ENCODE results near the gene ORM2.

ORM2 gene

DNA sequence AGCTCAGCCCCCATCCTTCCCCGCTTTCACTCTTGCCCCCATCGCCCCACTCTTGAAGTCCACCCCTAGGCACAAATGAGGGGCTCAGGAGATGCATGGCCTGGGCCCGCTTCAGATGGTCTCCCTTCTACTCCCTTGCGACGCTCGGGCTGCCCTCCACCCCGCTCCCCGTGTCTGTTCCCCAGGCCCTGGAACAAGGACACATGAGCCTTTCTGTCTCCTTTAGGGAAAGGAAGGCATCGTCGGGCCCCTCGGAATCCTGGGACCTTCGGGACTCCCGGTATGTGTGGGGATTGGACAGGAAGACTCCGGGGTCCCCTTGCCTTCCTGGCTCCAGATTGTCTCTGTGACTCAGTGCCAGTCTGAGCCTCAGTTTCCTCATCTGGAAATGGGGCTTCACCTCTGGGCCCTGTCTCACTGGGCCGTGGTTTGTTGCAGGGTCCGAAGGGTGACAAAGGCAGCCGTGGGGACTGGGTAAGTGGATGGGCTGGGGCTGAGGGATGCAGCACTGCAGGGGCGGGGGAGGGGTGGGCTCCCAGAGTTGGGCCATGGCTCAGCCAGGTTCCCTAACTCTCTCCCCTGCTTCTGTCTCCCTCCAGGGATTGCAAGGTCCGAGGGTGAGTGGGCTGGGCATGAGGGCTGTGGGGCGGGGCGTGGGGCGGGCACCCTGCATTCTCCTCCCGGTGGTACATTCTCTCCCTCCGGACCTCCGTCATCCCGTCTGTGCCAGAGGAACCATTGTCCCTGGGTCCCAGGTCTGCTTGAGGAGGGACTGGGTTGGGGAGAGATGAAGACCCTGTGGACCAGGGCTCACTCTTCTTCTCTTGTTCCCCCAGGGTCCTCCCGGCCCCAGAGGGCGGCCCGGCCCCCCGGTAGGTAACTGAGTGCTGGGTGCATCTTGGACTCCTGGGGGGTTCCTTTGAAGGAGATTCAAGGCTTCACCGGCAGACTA lies 28.5 kb upstream of the ORM2 start:
- Histone ChIP-seq H3K9ac (ENCODE audit: low read length) (no peak overlapping the region), H3K27ac (ENCODE audit: low read length) (no peak overlapping the region), H3F3A (ENCODE audit: insufficient read depth, low read length) (no peaks in the 10 kb centered on the region), H3K4me3 (ENCODE audit: low read length) (no peak overlapping the region), H3K9me2 (replicated peaks; ENCODE audit: insufficient read depth, low read length) (no peaks in the 10 kb centered on the region), H3K9me3 (replicated peaks; ENCODE audit: insufficient read depth, low read length) (no peaks in the 10 kb centered on the region), H3K79me2 (ENCODE audit: low read length) (no peaks in the 10 kb centered on the region), H2AFZ (ENCODE audit: low read length) (no peak overlapping the region), H3K36me3 (replicated peaks; ENCODE audit: insufficient read depth, low read length) (no peaks in the 10 kb centered on the region), H3K4me2 (ENCODE audit: low read depth, low read length) (no peak overlapping the region), H3K4me1 (ENCODE audit: low read length) (no peaks in the 10 kb centered on the region), H4K20me1 (ENCODE audit: insufficient read depth, low read length) (no peaks in the 10 kb centered on the region), H3K27me3 (replicated peaks; ENCODE audit: insufficient read depth, low read length) (no peaks in the 10 kb centered on the region)
- TF ChIP-seq EZH2 (optimal IDR thresholded peaks at IDR 0.05; ENCODE audit: low read depth, low read length) (no peak), EZH2phosphoT487 (IDR thresholded peaks at IDR 0.05; ENCODE audit: low read length) (no peak)
- TF ChIP-seq, protein P1, sequence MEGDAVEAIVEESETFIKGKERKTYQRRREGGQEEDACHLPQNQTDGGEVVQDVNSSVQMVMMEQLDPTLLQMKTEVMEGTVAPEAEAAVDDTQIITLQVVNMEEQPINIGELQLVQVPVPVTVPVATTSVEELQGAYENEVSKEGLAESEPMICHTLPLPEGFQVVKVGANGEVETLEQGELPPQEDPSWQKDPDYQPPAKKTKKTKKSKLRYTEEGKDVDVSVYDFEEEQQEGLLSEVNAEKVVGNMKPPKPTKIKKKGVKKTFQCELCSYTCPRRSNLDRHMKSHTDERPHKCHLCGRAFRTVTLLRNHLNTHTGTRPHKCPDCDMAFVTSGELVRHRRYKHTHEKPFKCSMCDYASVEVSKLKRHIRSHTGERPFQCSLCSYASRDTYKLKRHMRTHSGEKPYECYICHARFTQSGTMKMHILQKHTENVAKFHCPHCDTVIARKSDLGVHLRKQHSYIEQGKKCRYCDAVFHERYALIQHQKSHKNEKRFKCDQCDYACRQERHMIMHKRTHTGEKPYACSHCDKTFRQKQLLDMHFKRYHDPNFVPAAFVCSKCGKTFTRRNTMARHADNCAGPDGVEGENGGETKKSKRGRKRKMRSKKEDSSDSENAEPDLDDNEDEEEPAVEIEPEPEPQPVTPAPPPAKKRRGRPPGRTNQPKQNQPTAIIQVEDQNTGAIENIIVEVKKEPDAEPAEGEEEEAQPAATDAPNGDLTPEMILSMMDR (IDR thresholded peaks at IDR 0.05; ENCODE audit: low read length), result no peak
- DNase-seq, result no peak

DNA sequence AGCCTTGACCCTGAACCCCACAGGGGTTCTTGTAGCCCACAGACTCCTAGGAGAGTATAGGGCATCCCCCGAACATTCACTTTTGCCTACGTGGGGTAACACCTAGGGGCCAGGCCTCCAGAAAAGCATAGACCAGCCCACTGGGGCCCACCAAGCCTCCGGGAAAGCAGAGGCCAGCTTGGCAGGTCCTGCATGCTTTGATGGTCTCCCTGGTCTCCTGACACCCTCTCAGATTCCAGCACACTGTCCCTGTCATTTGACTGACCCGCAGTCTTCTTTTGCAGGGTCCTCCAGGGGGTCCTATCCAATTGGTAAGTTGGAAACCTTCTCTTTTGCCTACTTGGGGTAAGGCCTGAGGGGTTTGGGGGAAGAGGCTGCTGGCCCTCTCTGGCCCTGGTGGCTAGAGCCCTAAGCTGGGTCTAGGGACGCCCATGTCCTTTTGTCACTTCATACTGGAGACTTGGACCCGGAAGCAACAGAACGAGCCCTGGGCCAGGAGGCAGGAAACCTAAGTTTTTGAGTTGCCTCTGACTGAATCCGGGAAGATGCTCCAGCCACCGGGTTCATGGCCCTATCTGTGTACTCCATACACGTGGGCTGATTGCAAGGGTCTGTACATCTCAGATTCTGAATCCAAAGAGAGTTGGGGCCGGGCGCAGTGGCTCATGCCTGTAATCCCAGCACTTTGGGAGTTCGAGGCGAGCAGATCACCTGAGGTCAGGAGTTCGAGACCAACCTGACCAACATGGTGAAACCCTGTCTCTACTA lies 27.7 kb upstream of the ORM2 start:
- DNase-seq, result no peak
- Histone ChIP-seq H2AFZ (ENCODE audit: low read length) (no peak overlapping the region), H4K20me1 (ENCODE audit: insufficient read depth, low read length) (no peaks in the 10 kb centered on the region), H3K9ac (ENCODE audit: low read length) (no peak overlapping the region), H3K4me3 (ENCODE audit: low read length) (no peak overlapping the region), H3K27me3 (replicated peaks; ENCODE audit: insufficient read depth, low read length) (no peaks in the 10 kb centered on the region), H3K27ac (ENCODE audit: low read length) (no peak overlapping the region), H3K79me2 (ENCODE audit: low read length) (no peaks in the 10 kb centered on the region), H3F3A (ENCODE audit: insufficient read depth, low read length) (no peaks in the 10 kb centered on the region), H3K9me2 (replicated peaks; ENCODE audit: insufficient read depth, low read length) (no peaks in the 10 kb centered on the region), H3K4me1 (ENCODE audit: low read length) (no peaks in the 10 kb centered on the region), H3K9me3 (replicated peaks; ENCODE audit: insufficient read depth, low read length) (no peaks in the 10 kb centered on the region), H3K36me3 (replicated peaks; ENCODE audit: insufficient read depth, low read length) (no peaks in the 10 kb centered on the region), H3K4me2 (ENCODE audit: low read depth, low read length) (no peak overlapping the region)
- no peak for TF ChIP-seq EZH2phosphoT487 (IDR thresholded peaks at IDR 0.05; ENCODE audit: low read length)
- TF ChIP-seq, protein P1 (IDR thresholded peaks at IDR 0.05; ENCODE audit: low read length), result no peak
- TF ChIP-seq EZH2 (optimal IDR thresholded peaks at IDR 0.05; ENCODE audit: low read depth, low read length), result no peak

DNA sequence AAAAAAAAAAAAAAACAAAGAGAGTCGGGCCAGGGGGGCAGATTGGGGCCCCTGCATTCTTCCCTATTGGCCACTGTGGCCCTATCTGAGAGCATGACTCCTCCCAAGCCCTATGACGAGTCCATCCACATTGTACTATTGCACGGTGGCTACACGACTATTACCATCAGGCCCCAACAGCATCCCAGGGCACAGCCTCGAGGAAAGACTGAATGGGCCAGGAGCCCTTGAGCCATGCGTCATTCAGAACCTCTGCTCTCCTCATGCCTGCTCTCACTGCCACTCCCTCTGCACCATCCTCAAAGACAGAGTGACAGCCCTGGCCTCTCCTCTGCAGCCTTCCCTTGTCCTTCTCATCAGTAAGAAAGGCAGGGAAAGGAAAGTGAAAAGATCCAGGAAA lies 26.9 kb upstream of the ORM2 start:
- Histone ChIP-seq H3K27me3 (replicated peaks; ENCODE audit: insufficient read depth, low read length) (no peaks in the 10 kb centered on the region), H3K4me1 (ENCODE audit: low read length) (no peaks in the 10 kb centered on the region), H3K9ac (ENCODE audit: low read length) (no peak overlapping the region), H3K9me3 (replicated peaks; ENCODE audit: insufficient read depth, low read length) (no peaks in the 10 kb centered on the region), H3K36me3 (replicated peaks; ENCODE audit: insufficient read depth, low read length) (no peaks in the 10 kb centered on the region), H3K27ac (ENCODE audit: low read length) (no peak overlapping the region), H2AFZ (ENCODE audit: low read length) (no peak overlapping the region), H3F3A (ENCODE audit: insufficient read depth, low read length) (no peaks in the 10 kb centered on the region), H3K4me3 (ENCODE audit: low read length) (no peak overlapping the region), H3K79me2 (ENCODE audit: low read length) (no peaks in the 10 kb centered on the region), H3K4me2 (ENCODE audit: low read depth, low read length) (no peak overlapping the region), H4K20me1 (ENCODE audit: insufficient read depth, low read length) (no peaks in the 10 kb centered on the region), H3K9me2 (replicated peaks; ENCODE audit: insufficient read depth, low read length) (no peaks in the 10 kb centered on the region)
- TF ChIP-seq, protein P1 (IDR thresholded peaks at IDR 0.05; ENCODE audit: low read length), result no peak
- TF ChIP-seq EZH2phosphoT487 (IDR thresholded peaks at IDR 0.05; ENCODE audit: low read length) (no peak), EZH2 (optimal IDR thresholded peaks at IDR 0.05; ENCODE audit: low read depth, low read length) (no peak)
- DNase-seq, result no peak
